Cardiac fibroblast (primary cell): ENCODE results near the gene TECTA.

ENCODE experiments used
- DNase-seq, 2 donors: peaks; one replicate each; pipeline versions ENCODE4 v3.0.0 to v3.0.0-alpha.2; 2010; ENCODE audit warnings: low read depth in 2 of 2
- H3K4me3 ChIP-seq, 2 donors: replicated peaks in 1 of 2; 1 replicate in 1 of 2; 2 replicates in 1 of 2; pipeline ENCODE4 v1.5.1; 2011; ENCODE audit warnings: low read depth in 2 of 2, low read length in 2 of 2, mild to moderate bottlenecking in 2 of 2, moderate library complexity in 1 of 2
- CTCF ChIP-seq: IDR thresholded peaks from one replicate; pipeline ENCODE4 v1.5.1; 2011; ENCODE audit warnings: low read depth, mild to moderate bottlenecking, low read length, inconsistent platforms

Gene TECTA

GRCh38 chr11:121059605-121060004, 41.4 kb upstream of the TECTA start:
- no peak for TF ChIP-seq CTCF
- DNase-seq = no peak
- H3K4me3 ChIP-seq = no peak overlapping the region

GRCh38 chr11:121063728-121064127, 37.3 kb upstream of the TECTA start:
- H3K4me3 ChIP-seq = no peak overlapping the region
- DNase-seq = peak in 1 of 2 donors; percentile 18
- TF ChIP-seq CTCF = peak; percentile 47

GRCh38 chr11:121066623-121067022, 34.4 kb upstream of the TECTA start:
- no peak for DNase-seq
- TF ChIP-seq CTCF = no peak
- no peak overlapping the region for H3K4me3 ChIP-seq

GRCh38 chr11:121067026-121067425, 34.0 kb upstream of the TECTA start:
- DNase-seq = no peak
- TF ChIP-seq CTCF = no peak
- no peak overlapping the region for H3K4me3 ChIP-seq

GRCh38 chr11:121067453-121067852, 33.6 kb upstream of the TECTA start:
- no peak for TF ChIP-seq CTCF
- DNase-seq = no peak
- no peak overlapping the region for H3K4me3 ChIP-seq

GRCh38 chr11:121067962-121068647, 32.9 kb upstream of the TECTA start:
- H3K4me3 ChIP-seq = no peak overlapping the region
- no peak for TF ChIP-seq CTCF
- no peak for DNase-seq

GRCh38 chr11:121068787-121069186, 32.3 kb upstream of the TECTA start:
- DNase-seq = no peak
- no peak overlapping the region for H3K4me3 ChIP-seq
- TF ChIP-seq CTCF = no peak
